Activated CD4-positive, alpha-beta memory T cell treated with anti-CD3 and anti-CD28 coated beads for 36 hours (primary cell): Measurements from ENCODE around the gene FCAMR. TPM values are rescaled to one million over a fixed set of nuclear protein-coding genes. Genes with fewer than 3 reads are reported as not detected.

Experiments used
- CTCF ChIA-PET: fragments of 350-600 bp; sonication (Branson Sonifier 250); formaldehyde crosslinking; loops from one replicate; lab custom pipeline; 2021; ENCODE audit warnings: antibody characterized with exemption, inconsistent platforms; lab: Charles Lee
- POLR2A ChIA-PET: fragments of 350-600 bp; sonication (Branson Sonifier 250); formaldehyde crosslinking; loops from one replicate; lab custom pipeline; 2021; ENCODE audit warnings: antibody characterized with exemption; lab: Charles Lee
- DNase-seq: peaks from one replicate; pipeline ENCODE4 v3.0.0-alpha.2; 2020
- H3K27ac Mint-ChIP-seq: one replicate; pipeline ENCODE4 v1.8.0; 2021; ENCODE audit warnings: mixed read lengths
- H3K27me3 Mint-ChIP-seq: one replicate; pipeline ENCODE4 v1.8.0; 2021; ENCODE audit warnings: mixed read lengths
- H3K36me3 Mint-ChIP-seq: one replicate; pipeline ENCODE4 v1.8.0; 2021; ENCODE audit warnings: mixed read lengths
- H3K4me1 Mint-ChIP-seq: one replicate; pipeline ENCODE4 v1.8.0; 2021; ENCODE audit warnings: low read depth, mixed read lengths
- H3K4me3 Mint-ChIP-seq: one replicate; pipeline ENCODE4 v1.8.0; 2021; ENCODE audit warnings: mild to moderate bottlenecking, mixed read lengths
- H3K9me3 Mint-ChIP-seq: one replicate; pipeline ENCODE4 v1.8.0; 2021; ENCODE audit warnings: mixed read lengths
- intact Hi-C: fragments of 100-400 bp; cut with micrococcal nuclease; formaldehyde crosslinking; loops from one replicate; pipeline ENCODE4 v1.15.1; 2023
- total RNA-seq, 2 experiments: library from RNA; stranded (reverse); gene quantifications; one replicate each; pipeline ENCODE4 v1.2.3, GENCODE V29; 2021

The FCAMR gene
- total RNA-seq, 2 experiments from 2014 or later = not detected

GRCh38 chr1:207007352-207008033 is 37.2 kb upstream of the FCAMR start:
- DNase-seq = no peak
- Mint-ChIP-seq H3K27ac (no peak overlapping the region), H3K4me3 (no peak overlapping the region), H3K9me3 (no peaks in the 10 kb centered on the region), H3K4me1 (peaks cover 2% of the 10 kb centered on the region), H3K36me3 (no peaks in the 10 kb centered on the region), H3K27me3 (peaks cover 11% of the 10 kb centered on the region)
- ChIA-PET POLR2A (no interaction called here), CTCF (interaction anchor here (2.1 kb wide), 1 partner anchor 25 kb away, joined by 8 read pairs; the partner anchor contains the start of gene C1orf116)
- intact Hi-C loops = no loop called here

GRCh38 chr1:207006914-207007313 is 36.7 kb upstream of the FCAMR start:
- Mint-ChIP-seq H3K9me3 (no peaks in the 10 kb centered on the region), H3K27me3 (peaks cover 9% of the 10 kb centered on the region), H3K27ac (no peak overlapping the region), H3K4me1 (peaks cover 2% of the 10 kb centered on the region), H3K36me3 (no peaks in the 10 kb centered on the region), H3K4me3 (no peak overlapping the region)
- ChIA-PET CTCF (interaction anchor here (1.2 to 3.7 kb wide), 3 partner anchors 26 to 74 kb away, joined by 3 to 16 read pairs (median 8); partner anchors contain the start of gene C1orf116), POLR2A (no interaction called here)
- DNase-seq = no peak
- intact Hi-C loops = no loop called here

GRCh38 chr1:207006083-207006482 is 35.8 kb upstream of the FCAMR start:
- Mint-ChIP-seq H3K4me3 (no peak overlapping the region), H3K27ac (no peak overlapping the region), H3K9me3 (no peaks in the 10 kb centered on the region), H3K27me3 (peaks cover 9% of the 10 kb centered on the region), H3K4me1 (peaks cover 2% of the 10 kb centered on the region), H3K36me3 (no peaks in the 10 kb centered on the region)
- intact Hi-C loops = no loop called here
- CTCF ChIA-PET = interaction anchor here (0.7 to 3.7 kb wide), 10 partner anchors 9 to 494 kb away, joined by 3 to 16 read pairs (median 5); partner anchors contain the start of gene C1orf116
- POLR2A ChIA-PET = no interaction called here
- DNase-seq = no peak

- Mint-ChIP-seq H3K27ac (no peak overlapping the region), H3K36me3 (no peaks in the 10 kb centered on the region), H3K4me1 (peaks cover 2% of the 10 kb centered on the region), H3K27me3 (peaks cover 7% of the 10 kb centered on the region), H3K4me3 (no peak overlapping the region), H3K9me3 (no peaks in the 10 kb centered on the region)
- CTCF ChIA-PET = interaction anchor here (0.6 to 3.7 kb wide), 20 partner anchors 9 to 495 kb away, joined by 3 to 16 read pairs (median 4); partner anchors contain the start of genes C1orf116 and FCAMR
- DNase-seq = peak; percentile 51
- POLR2A ChIA-PET = no interaction called here
- intact Hi-C loops = loop anchor here (2.0 kb wide), 1 partner anchor 74 kb away; no protein-coding TSS in a partner anchor
These were observed 34.9 kb upstream of the FCAMR start for GRCh38 chr1:207004931-207005830.

- H3K4me3 Mint-ChIP-seq = no peak overlapping the region
- H3K4me1 Mint-ChIP-seq = peaks cover 2% of the 10 kb centered on the region
- no peak for DNase-seq
- ChIA-PET CTCF (interaction anchor here (0.7 to 3.7 kb wide), 10 partner anchors 11 to 129 kb away, joined by 3 to 16 read pairs (median 6); no protein-coding TSS in a partner anchor), POLR2A (no interaction called here)
- no peaks in the 10 kb centered on the region for H3K36me3 Mint-ChIP-seq
- H3K9me3 Mint-ChIP-seq = no peaks in the 10 kb centered on the region
- intact Hi-C loops = no loop called here
- H3K27ac Mint-ChIP-seq = no peak overlapping the region
- H3K27me3 Mint-ChIP-seq = peaks cover 7% of the 10 kb centered on the region
These were observed 33.0 kb upstream of the FCAMR start for GRCh38 chr1:207003210-207003609.

GRCh38 chr1:207002724-207003146 is 32.5 kb upstream of the FCAMR start:
- intact Hi-C loops = no loop called here
- no peak for DNase-seq
- Mint-ChIP-seq H3K27me3 (peaks cover 7% of the 10 kb centered on the region), H3K4me1 (peaks cover 2% of the 10 kb centered on the region), H3K36me3 (no peaks in the 10 kb centered on the region), H3K9me3 (no peaks in the 10 kb centered on the region), H3K4me3 (no peak overlapping the region), H3K27ac (no peak overlapping the region)
- ChIA-PET POLR2A (no interaction called here), CTCF (interaction anchor here (1.0 to 3.2 kb wide), 2 partner anchors 20 to 72 kb away, joined by 3 to 11 read pairs; no protein-coding TSS in a partner anchor)

- H3K27me3 Mint-ChIP-seq = peaks cover 2% of the 10 kb centered on the region
- CTCF ChIA-PET = interaction anchor here (3.2 kb wide), 1 partner anchor 19 kb away, joined by 11 read pairs; no protein-coding TSS in a partner anchor
- H3K27ac Mint-ChIP-seq = no peak overlapping the region
- peaks cover 2% of the 10 kb centered on the region for H3K4me1 Mint-ChIP-seq
- no peaks in the 10 kb centered on the region for H3K36me3 Mint-ChIP-seq
- POLR2A ChIA-PET = no interaction called here
- H3K9me3 Mint-ChIP-seq = no peaks in the 10 kb centered on the region
- no peak for DNase-seq
- no peak overlapping the region for H3K4me3 Mint-ChIP-seq
- intact Hi-C loops = no loop called here
These were observed 31.4 kb upstream of the FCAMR start for GRCh38 chr1:207001492-207002245.

DNA sequence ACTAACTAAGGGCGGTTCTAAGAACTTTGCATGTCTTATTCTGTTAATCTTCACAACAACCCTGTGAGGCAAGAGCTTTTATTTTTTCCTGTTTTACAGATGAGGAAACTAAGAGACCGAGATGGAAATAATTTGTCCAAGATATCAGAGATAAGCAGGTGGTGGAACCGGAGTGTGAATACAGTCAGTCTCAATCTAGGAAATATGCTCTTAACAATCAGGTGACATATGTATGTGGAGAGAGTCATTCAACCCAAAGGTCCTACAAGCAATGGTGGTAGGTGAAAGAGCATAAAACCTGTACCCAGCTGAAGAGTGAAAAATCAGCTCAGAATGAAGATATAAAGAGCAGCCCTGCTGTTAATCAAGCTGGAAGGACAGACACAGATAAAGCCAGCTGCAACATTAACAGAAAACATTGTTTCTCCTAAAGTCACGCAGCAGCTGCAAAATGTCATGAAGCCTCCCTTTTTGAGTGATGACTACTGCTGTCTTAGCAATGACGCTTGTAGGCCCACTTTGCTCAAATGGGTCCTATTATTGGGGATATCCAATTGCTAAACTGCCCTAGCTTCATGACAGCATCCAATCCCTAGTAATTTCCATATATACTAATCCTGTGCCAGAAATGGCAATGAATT is 30.5 kb upstream of the FCAMR start:
- no peaks in the 10 kb centered on the region for H3K9me3 Mint-ChIP-seq
- no peak overlapping the region for H3K27ac Mint-ChIP-seq
- no peak for DNase-seq
- H3K4me1 Mint-ChIP-seq = peaks cover 2% of the 10 kb centered on the region
- intact Hi-C loops = no loop called here
- peaks cover 2% of the 10 kb centered on the region for H3K27me3 Mint-ChIP-seq
- H3K36me3 Mint-ChIP-seq = no peaks in the 10 kb centered on the region
- POLR2A ChIA-PET = no interaction called here
- CTCF ChIA-PET = interaction anchor here (1.5 to 3.2 kb wide), 2 partner anchors 18 to 91 kb away, joined by 3 to 11 read pairs; no protein-coding TSS in a partner anchor
- no peak overlapping the region for H3K4me3 Mint-ChIP-seq

GRCh38 chr1:206998816-206999215 is 28.6 kb upstream of the FCAMR start:
- intact Hi-C loops = no loop called here
- Mint-ChIP-seq H3K9me3 (no peaks in the 10 kb centered on the region), H3K27me3 (peaks cover 4% of the 10 kb centered on the region), H3K36me3 (no peaks in the 10 kb centered on the region), H3K4me3 (no peak overlapping the region), H3K27ac (no peak overlapping the region), H3K4me1 (no peaks in the 10 kb centered on the region)
- CTCF ChIA-PET = no interaction called here
- POLR2A ChIA-PET = no interaction called here
- DNase-seq = no peak

- H3K27ac Mint-ChIP-seq = no peak overlapping the region
- POLR2A ChIA-PET = no interaction called here
- H3K36me3 Mint-ChIP-seq = no peaks in the 10 kb centered on the region
- intact Hi-C loops = no loop called here
- no peak overlapping the region for H3K4me3 Mint-ChIP-seq
- DNase-seq = no peak
- H3K27me3 Mint-ChIP-seq = peaks cover 17% of the 10 kb centered on the region
- no peaks in the 10 kb centered on the region for H3K9me3 Mint-ChIP-seq
- H3K4me1 Mint-ChIP-seq = no peaks in the 10 kb centered on the region
- CTCF ChIA-PET = interaction anchor here (1.4 to 3.5 kb wide), 2 partner anchors 10 to 60 kb away, joined by 4 to 20 read pairs; no protein-coding TSS in a partner anchor
These were observed 22.5 kb upstream of the FCAMR start for GRCh38 chr1:206992790-206993189.

DNA sequence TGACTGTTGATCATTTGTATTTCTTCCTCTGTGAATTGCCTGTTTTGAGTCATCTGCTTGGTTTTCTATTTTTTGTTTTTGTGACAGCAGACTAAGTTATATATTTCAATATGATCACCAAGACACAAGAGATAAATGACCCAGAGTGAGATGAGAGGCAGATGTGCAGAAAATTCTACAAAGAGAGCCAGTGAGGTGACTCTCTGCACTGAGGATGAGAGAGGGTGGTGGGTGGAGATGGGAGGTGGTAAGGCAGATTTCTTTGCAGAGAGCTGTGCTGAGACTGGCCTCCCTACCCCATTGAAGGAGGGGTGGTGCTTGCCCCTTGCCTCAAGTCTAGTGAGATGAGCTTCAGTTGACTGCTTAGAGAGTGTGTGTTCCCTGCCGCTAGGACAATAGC is 17.6 kb upstream of the FCAMR start:
- Mint-ChIP-seq H3K27ac (no peak overlapping the region), H3K27me3 (peaks cover 24% of the 10 kb centered on the region), H3K9me3 (no peaks in the 10 kb centered on the region), H3K4me3 (no peak overlapping the region), H3K4me1 (no peaks in the 10 kb centered on the region), H3K36me3 (no peaks in the 10 kb centered on the region)
- DNase-seq = peak; percentile 15
- ChIA-PET CTCF (interaction anchor here (1.8 kb wide), 1 partner anchor 324 kb away, joined by 7 read pairs; no protein-coding TSS in a partner anchor), POLR2A (no interaction called here)
- intact Hi-C loops = no loop called here
